GM12892 (cell line): Measurements from ENCODE around the gene CLDN7.

Experiments
- DNase-seq: peaks from one replicate; pipeline ENCODE4 v3.0.0; 2011; ENCODE audit not compliant: insufficient read length
- FAIRE-seq: peaks from 2 replicates; lab custom pipeline; 2011; peaks lifted over from hg19 to GRCh38; lab: Jason Lieb, UNC
- POLR2A ChIP-seq: IDR thresholded peaks from 2 replicates; pipeline ENCODE4 v1.6.1; 2011; ENCODE audit warnings: low read depth, low read length, control low read depth
- POLR2AphosphoS5 ChIP-seq: IDR thresholded peaks from 2 replicates; pipeline ENCODE4 v1.6.1; 2011; ENCODE audit warnings: low read depth, low read length, control low read depth
- TAF1 ChIP-seq: IDR thresholded peaks from 2 replicates; pipeline ENCODE4 v1.6.1; 2011; ENCODE audit warnings: low read depth, mild to moderate bottlenecking, control low read depth, low read length, borderline replicate concordance

CLDN7 gene

DNA sequence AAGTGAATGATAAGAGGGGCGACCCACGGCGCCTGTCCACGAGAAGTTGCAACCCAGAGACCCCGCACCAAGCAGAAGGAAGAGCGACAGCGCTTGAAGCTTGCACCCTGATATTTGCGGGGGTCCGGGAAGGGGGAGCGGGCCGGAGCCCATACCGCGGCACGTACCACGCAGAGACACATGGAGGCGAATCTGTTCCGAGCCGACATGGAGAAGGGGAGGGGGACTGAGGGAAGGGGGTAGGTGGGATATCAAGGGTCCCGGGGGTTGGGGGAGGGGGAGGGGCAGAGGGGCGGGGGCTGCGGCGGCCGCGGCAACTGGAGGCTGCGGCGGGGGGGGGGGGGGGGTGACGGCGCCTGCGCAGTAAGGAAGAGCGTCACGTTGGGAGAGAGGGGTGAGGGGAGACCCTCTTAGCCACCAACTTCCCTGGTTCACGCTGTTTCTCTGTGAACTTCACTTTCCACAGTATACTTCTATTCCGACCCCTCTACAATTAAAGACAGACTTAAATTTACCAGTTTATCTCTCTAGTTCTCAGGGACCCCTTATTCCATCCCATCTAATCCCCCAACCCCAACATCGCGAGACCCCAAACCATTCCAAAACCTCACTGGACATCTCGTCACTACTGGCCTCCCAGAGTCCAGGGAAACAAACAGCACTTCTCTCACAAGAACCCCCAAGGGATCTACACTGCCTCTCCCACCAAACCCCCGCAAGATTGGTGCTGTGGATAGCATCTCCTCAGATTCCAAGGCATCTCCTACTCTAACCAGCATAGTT is 50.6 kb downstream of the CLDN7 start:
- DNase-seq (no peak), FAIRE-seq (no peak)
- TF ChIP-seq POLR2A (no peak), POLR2AphosphoS5 (no peak), TAF1 (no peak)
